ENCODE measurements around the gene UCN2.

Gene UCN2

DNA sequence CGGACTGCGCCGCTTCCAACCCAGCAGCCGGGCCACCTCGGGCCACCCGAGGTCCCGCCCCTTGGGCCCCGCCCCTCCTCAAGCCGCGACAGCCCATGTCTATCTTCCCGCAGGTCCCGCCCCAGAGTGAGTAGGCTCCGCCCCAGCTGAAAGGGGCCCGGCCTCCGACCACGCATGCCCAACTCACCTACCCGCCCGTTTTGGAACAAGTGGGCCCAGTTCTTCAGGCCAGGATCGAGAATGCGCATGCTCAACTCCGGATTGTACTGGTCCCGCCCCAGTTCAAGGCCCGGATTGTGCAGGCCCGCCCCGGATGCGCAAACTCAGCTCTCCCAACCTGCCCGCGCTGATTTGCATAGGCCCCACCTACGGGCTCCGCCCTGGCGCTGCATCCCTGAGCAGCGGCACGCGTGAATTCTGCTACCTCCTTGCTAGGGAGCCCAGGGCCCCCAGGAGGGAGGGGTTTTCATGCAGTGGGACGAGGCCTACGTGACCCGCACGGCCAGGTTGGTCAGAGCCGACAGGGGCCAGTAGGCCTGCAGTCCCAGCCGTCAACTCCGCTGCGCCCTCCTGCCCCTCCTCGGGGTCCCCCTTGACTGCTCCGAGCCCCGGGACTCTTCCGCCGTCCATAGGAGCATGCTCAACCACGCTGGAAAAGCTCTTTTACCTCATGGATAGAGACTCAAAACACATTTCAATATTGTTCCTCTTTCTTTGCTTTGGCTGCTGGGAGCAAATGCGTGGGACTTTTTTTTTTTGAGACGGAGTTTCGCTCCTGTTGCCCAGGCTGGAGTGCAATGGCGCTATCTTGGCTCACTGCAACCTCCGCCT, 6.6 kb downstream of the UCN2 start, which contains the start of gene PFKFB4:
Gene PFKFB4 (minus strand): TSS at position 8 of the 831 bp plus-strand sequence. CDS start 26 bp downstream, outside the sequence.
- Histone ChIP-seq H3K4me1 (ENCODE audit: control insufficient read depth, low read length) (peaks cover 71% of the 10 kb centered on the region), H3K27ac (ENCODE audit: low read depth, low read length) (peak within 1 kb of the TSS; percentile 71), H3K79me2 (ENCODE audit: control insufficient read depth, low read length) (peaks cover 36% of the 10 kb centered on the region)

GRCh38 chr3:48555949-48556795, 7.4 kb downstream of the UCN2 start:
- Histone ChIP-seq H3K4me2 (ENCODE audit: low read length) (peak overlapping the region; percentile 84), H3F3A (ENCODE audit: control insufficient read depth, insufficient read depth) (peaks cover 7% of the 10 kb centered on the region; the same call in 1 of the 2 replicates), H3K4me3 (ENCODE audit: low read length) (peak overlapping the region; percentile 76), H3K36me3 (ENCODE audit: control insufficient read depth, low read length) (peaks cover 34% of the 10 kb centered on the region), H3K27me3 (ENCODE audit: control insufficient read depth, low read length) (0 out of 2 replicates have a peak, but pooled peaks cover under 1% of the 10 kb centered on the region), H3K9me3 (ENCODE audit: control insufficient read depth, insufficient read depth, low read length) (no peaks in the 10 kb centered on the region), H3K4me1 (ENCODE audit: control insufficient read depth, low read length) (peaks cover 70% of the 10 kb centered on the region), H3K27ac (ENCODE audit: low read depth, low read length) (no peak overlapping the region), H4K20me1 (ENCODE audit: control insufficient read depth, insufficient read depth, low read depth, low read length) (0 out of 2 replicates have a peak, but pooled peaks cover 3% of the 10 kb centered on the region), H3K79me2 (ENCODE audit: control insufficient read depth, low read length) (peaks cover 36% of the 10 kb centered on the region), H3K9me2 (replicated peaks; ENCODE audit: control insufficient read depth, low read length) (no peaks in the 10 kb centered on the region)
- TF ChIP-seq CTCF (IDR thresholded peaks at IDR 0.05; ENCODE audit: low read depth, low read length, poor library complexity, severe bottlenecking) (no peak), EZH2phosphoT487 (IDR thresholded peaks at IDR 0.05; ENCODE audit: borderline replicate concordance, low read length) (no peak)

More for the DNA sequence above, 6.6 kb downstream of the UCN2 start, which contains the start of gene PFKFB4:
- peak within 1 kb of the TSS; percentile 84 for H3K4me2 ChIP-seq (ENCODE audit: low read length)
- H4K20me1 ChIP-seq (ENCODE audit: control insufficient read depth, insufficient read depth, low read depth, low read length): 0 out of 2 replicates have a peak, but pooled peaks cover 3% of the 10 kb centered on the region
- no peaks in the 10 kb centered on the region for H3K9me3 ChIP-seq (ENCODE audit: control insufficient read depth, insufficient read depth, low read length)
- peaks cover 7% of the 10 kb centered on the region; the same call in 1 of the 2 replicates for H3F3A ChIP-seq (ENCODE audit: control insufficient read depth, insufficient read depth)
- H3K9me2 ChIP-seq (replicated peaks; ENCODE audit: control insufficient read depth, low read length): no peaks in the 10 kb centered on the region
- H3K27me3 ChIP-seq (ENCODE audit: control insufficient read depth, low read length): 0 out of 2 replicates have a peak, but pooled peaks cover 2% of the 10 kb centered on the region
- peak within 1 kb of the TSS; percentile 76 for H3K4me3 ChIP-seq (ENCODE audit: low read length)
- TF ChIP-seq CTCF (IDR thresholded peaks at IDR 0.05; ENCODE audit: low read depth, low read length, poor library complexity, severe bottlenecking) (no peak), EZH2phosphoT487 (IDR thresholded peaks at IDR 0.05; ENCODE audit: borderline replicate concordance, low read length) (no peak)
- peaks cover 34% of the 10 kb centered on the region for H3K36me3 ChIP-seq (ENCODE audit: control insufficient read depth, low read length)

DNA sequence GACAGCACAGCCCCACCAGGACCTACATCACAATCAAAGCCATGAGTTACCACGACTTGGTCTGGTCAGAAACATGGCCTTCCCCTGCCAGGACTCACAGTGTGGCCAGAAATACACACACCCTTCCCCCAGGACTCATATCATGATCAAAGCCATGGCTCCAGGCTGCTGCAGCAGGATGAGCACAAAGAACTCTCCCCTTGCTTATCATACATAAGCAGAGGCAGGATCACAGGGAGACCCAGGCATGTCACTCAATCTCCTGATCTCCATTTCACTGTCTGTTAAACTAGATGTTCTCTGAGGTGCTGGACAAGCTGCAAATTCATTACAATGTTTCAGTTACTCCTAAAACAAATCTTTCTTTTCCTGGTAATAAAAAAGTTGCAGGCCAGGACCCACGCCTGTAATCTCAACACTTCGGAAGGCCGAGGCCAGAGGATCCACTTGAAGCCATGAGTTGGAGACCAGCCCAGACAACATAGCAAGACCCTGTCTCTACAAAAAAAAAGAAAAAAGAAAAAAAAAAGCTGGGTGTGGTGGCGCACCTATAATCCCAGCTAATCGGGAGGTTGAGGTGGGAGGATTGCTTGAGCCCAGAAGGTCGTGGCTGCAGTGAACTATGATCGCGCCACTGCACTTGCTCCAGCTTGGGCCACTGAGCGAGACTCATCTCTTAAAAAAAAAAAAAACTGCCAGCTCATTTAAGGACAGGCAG, 8.2 kb downstream of the UCN2 start:
- Histone ChIP-seq H3K36me3 (ENCODE audit: control insufficient read depth, low read length) (peaks cover 34% of the 10 kb centered on the region), H3K9me3 (ENCODE audit: control insufficient read depth, insufficient read depth, low read length) (no peaks in the 10 kb centered on the region), H4K20me1 (ENCODE audit: control insufficient read depth, insufficient read depth, low read depth, low read length) (0 out of 2 replicates have a peak, but pooled peaks cover 3% of the 10 kb centered on the region), H3K27me3 (ENCODE audit: control insufficient read depth, low read length) (no peaks in the 10 kb centered on the region), H3F3A (ENCODE audit: control insufficient read depth, insufficient read depth) (peaks cover 7% of the 10 kb centered on the region; the same call in 1 of the 2 replicates), H3K9me2 (replicated peaks; ENCODE audit: control insufficient read depth, low read length) (no peaks in the 10 kb centered on the region), H3K27ac (ENCODE audit: low read depth, low read length) (no peak overlapping the region), H3K4me1 (ENCODE audit: control insufficient read depth, low read length) (peaks cover 62% of the 10 kb centered on the region), H3K79me2 (ENCODE audit: control insufficient read depth, low read length) (peaks cover 36% of the 10 kb centered on the region), H3K4me3 (ENCODE audit: low read length) (peak overlapping the region; percentile 76), H3K4me2 (ENCODE audit: low read length) (peak overlapping the region; percentile 84)
- TF ChIP-seq EZH2phosphoT487 (IDR thresholded peaks at IDR 0.05; ENCODE audit: borderline replicate concordance, low read length): no peak
- TF ChIP-seq CTCF (IDR thresholded peaks at IDR 0.05; ENCODE audit: low read depth, low read length, poor library complexity, severe bottlenecking): no peak
